ENCODE results near the gene NBEAL2. TPM values are rescaled to one million over a fixed set of nuclear protein-coding genes. Genes with fewer than 3 reads are reported as not detected.

Gene NBEAL2
- total RNA-seq, 1 donor from 2014 or later, result 227 TPM

GRCh38 chr3:46999516-47000197 is 20.2 kb downstream of the NBEAL2 start:
- TF ChIP-seq POLR2AphosphoS5 (IDR thresholded peaks at IDR 0.05; ENCODE audit: insufficient read depth in 1 of 2, low read depth in 1 of 2) (no peak), CTCF (IDR thresholded peaks at IDR 0.05) (no peak), POLR2A (IDR thresholded peaks at IDR 0.05) (no peak)
- no peak for DNase-seq (ENCODE audit: extremely low spot score in 2 of 2)
- intact Hi-C loops (cut with DNase I), result loop anchor here (10.0 kb wide), 2 partner anchors 75 to 295 kb away; partner anchors contain the start of gene TMIE
- Histone ChIP-seq H3K27ac (no peak overlapping the region), H3K9me3 (no peaks in the 10 kb centered on the region), H3K27me3 (no peaks in the 10 kb centered on the region), H3K4me1 (peaks cover 10% of the 10 kb centered on the region), H3K4me3 (no peak overlapping the region), H3K36me3 (peaks cover 0 to 59% of the 10 kb centered on the region in 2 donors)

GRCh38 chr3:47000198-47000815 is 20.8 kb downstream of the NBEAL2 start:
- intact Hi-C loops (cut with DNase I), result loop anchor here (10.0 kb wide), 1 partner anchor 76 kb away; no protein-coding TSS in a partner anchor
- no peak overlapping the region for H3K4me3 ChIP-seq
- TF ChIP-seq POLR2A (IDR thresholded peaks at IDR 0.05) (no peak), POLR2AphosphoS5 (IDR thresholded peaks at IDR 0.05; ENCODE audit: insufficient read depth in 1 of 2, low read depth in 1 of 2) (no peak), CTCF (IDR thresholded peaks at IDR 0.05) (no peak)
- no peaks in the 10 kb centered on the region for H3K27me3 ChIP-seq
- H3K27ac ChIP-seq, result no peak overlapping the region
- peaks cover 10% of the 10 kb centered on the region for H3K4me1 ChIP-seq
- no peaks in the 10 kb centered on the region for H3K9me3 ChIP-seq
- no peak for DNase-seq (ENCODE audit: extremely low spot score in 2 of 2)
- H3K36me3 ChIP-seq, result peaks cover 0 to 65% of the 10 kb centered on the region in 2 donors

- Histone ChIP-seq H3K9me3 (no peaks in the 10 kb centered on the region), H3K4me3 (no peak overlapping the region), H3K27ac (no peak overlapping the region), H3K36me3 (peaks cover 0 to 73% of the 10 kb centered on the region in 2 donors), H3K4me1 (peaks cover 10% of the 10 kb centered on the region), H3K27me3 (no peaks in the 10 kb centered on the region)
- intact Hi-C loops (cut with DNase I), result loop anchor here (10.0 kb wide), 1 partner anchor 76 kb away; no protein-coding TSS in a partner anchor
- no peak for DNase-seq (ENCODE audit: extremely low spot score in 2 of 2)
- no peak for TF ChIP-seq POLR2AphosphoS5 (IDR thresholded peaks at IDR 0.05; ENCODE audit: insufficient read depth in 1 of 2, low read depth in 1 of 2)
- TF ChIP-seq CTCF (IDR thresholded peaks at IDR 0.05), result no peak
- no peak for TF ChIP-seq POLR2A (IDR thresholded peaks at IDR 0.05)
Observed at GRCh38 chr3:47000922-47001730, 21.7 kb downstream of the NBEAL2 start.

GRCh38 chr3:47001731-47002170 is 22.3 kb downstream of the NBEAL2 start:
- intact Hi-C loops (cut with DNase I), result loop anchor here (10.0 kb wide), 1 partner anchor 77 kb away; no protein-coding TSS in a partner anchor
- TF ChIP-seq POLR2A (IDR thresholded peaks at IDR 0.05) (no peak), CTCF (IDR thresholded peaks at IDR 0.05) (no peak), POLR2AphosphoS5 (IDR thresholded peaks at IDR 0.05; ENCODE audit: insufficient read depth in 1 of 2, low read depth in 1 of 2) (no peak)
- no peak for DNase-seq (ENCODE audit: extremely low spot score in 2 of 2)

More at GRCh38 chr3:47001731-47002170, 22.3 kb downstream of the NBEAL2 start:
- Histone ChIP-seq H3K27ac (no peak overlapping the region), H3K4me1 (peaks cover 4% of the 10 kb centered on the region), H3K27me3 (no peaks in the 10 kb centered on the region), H3K36me3 (peaks cover 0 to 75% of the 10 kb centered on the region in 2 donors), H3K4me3 (no peak overlapping the region), H3K9me3 (no peaks in the 10 kb centered on the region)
